ENCODE data around the gene STK17B. TPM values are rescaled to one million over a fixed set of nuclear protein-coding genes. Genes with fewer than 3 reads are reported as not detected.

Gene STK17B
- total RNA-seq, 1 experiment from 2014 or later: 22.1 TPM

DNA sequence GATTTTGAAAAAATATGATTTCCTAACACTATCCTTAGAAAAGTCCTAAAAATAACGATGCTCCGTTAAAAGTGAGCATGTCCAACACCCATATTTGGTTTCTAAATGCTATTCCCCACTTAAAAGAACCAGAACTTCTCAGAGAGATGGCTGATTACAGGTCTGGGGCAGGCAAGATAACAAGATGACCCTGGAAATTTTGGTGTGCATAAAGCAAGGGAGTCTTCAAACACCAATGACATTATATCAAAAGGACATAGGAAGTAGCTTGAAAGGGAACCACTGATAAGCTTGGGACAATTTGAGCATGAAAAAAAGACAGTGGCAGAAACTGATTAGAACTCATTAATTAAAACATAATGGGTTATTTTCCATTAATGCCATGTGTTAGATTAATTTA lies 17.9 kb downstream of the STK17B start:
- no peak overlapping the region for H3K9ac ChIP-seq (ENCODE audit: low read length)
- ATAC-seq (no peak), DNase-seq (no peak)
- H3K4me1 ChIP-seq (ENCODE audit: insufficient read depth, low read length): no peaks in the 10 kb centered on the region
- H3K27ac ChIP-seq (ENCODE audit: low read length): no peak overlapping the region
- H2AFZ ChIP-seq (ENCODE audit: low read length): no peak overlapping the region
- H3K4me3 ChIP-seq (ENCODE audit: low read length): no peak overlapping the region
- H3K79me2 ChIP-seq (ENCODE audit: low read length): peaks cover 10% of the 10 kb centered on the region; the same call in 1 of the 2 replicates
- peaks cover 13% of the 10 kb centered on the region for H3K36me3 ChIP-seq (ENCODE audit: low read depth, low read length)
- CTCF ChIA-PET: no interaction called here
- intact Hi-C loops (cut with micrococcal nuclease): no loop called here
- BruUV-seq (replicated peaks): no TSS peak
- no peaks in the 10 kb centered on the region for H3K9me3 ChIP-seq (ENCODE audit: low read length)
- TF ChIP-seq, protein P1, sequence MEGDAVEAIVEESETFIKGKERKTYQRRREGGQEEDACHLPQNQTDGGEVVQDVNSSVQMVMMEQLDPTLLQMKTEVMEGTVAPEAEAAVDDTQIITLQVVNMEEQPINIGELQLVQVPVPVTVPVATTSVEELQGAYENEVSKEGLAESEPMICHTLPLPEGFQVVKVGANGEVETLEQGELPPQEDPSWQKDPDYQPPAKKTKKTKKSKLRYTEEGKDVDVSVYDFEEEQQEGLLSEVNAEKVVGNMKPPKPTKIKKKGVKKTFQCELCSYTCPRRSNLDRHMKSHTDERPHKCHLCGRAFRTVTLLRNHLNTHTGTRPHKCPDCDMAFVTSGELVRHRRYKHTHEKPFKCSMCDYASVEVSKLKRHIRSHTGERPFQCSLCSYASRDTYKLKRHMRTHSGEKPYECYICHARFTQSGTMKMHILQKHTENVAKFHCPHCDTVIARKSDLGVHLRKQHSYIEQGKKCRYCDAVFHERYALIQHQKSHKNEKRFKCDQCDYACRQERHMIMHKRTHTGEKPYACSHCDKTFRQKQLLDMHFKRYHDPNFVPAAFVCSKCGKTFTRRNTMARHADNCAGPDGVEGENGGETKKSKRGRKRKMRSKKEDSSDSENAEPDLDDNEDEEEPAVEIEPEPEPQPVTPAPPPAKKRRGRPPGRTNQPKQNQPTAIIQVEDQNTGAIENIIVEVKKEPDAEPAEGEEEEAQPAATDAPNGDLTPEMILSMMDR (conservative IDR thresholded peaks at IDR 0.05; ENCODE audit: low read depth, low read length): no peak
- TF ChIP-seq EZH2 (IDR thresholded peaks at IDR 0.05; ENCODE audit: low read length, unreplicated experiment) (no peak), EZH2phosphoT487 (IDR thresholded peaks at IDR 0.05; ENCODE audit: borderline replicate concordance, low read length) (no peak)
- H3K9me2 ChIP-seq (replicated peaks; ENCODE audit: low read length): no peaks in the 10 kb centered on the region
- no peak overlapping the region for H3K4me2 ChIP-seq (ENCODE audit: low read length)
- H4K20me1 ChIP-seq (ENCODE audit: low read length): 0 out of 2 replicates have a peak, but pooled peaks cover 5% of the 10 kb centered on the region
- no peaks in the 10 kb centered on the region for H3K27me3 ChIP-seq (ENCODE audit: low read length)
- POLR2A ChIA-PET (ENCODE audit: unreplicated experiment): no interaction called here
- H3F3A ChIP-seq (ENCODE audit: low read length, unreplicated experiment): no peaks in the 10 kb centered on the region

DNA sequence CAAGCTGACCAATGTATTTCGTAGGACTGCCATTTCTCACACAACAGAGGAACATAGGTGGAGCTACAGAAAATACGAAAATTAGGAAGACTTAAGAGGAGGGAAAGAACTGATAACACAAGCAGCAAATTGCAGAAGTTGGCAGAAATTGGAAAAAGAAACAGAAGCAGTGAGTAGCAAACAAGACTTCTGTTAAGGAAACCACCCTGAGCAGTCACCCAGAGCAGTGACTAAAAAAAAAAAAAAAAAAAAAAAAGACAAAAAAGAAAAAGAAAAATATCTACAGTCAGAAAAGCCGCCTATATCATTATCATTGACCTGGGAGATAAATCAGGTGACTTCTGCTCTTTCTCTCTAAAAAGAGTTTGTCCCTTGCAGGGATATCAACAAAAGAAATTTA lies 21.4 kb downstream of the STK17B start:
- no peaks in the 10 kb centered on the region for H3K9me3 ChIP-seq (ENCODE audit: low read length)
- no peak for ATAC-seq
- H3K27me3 ChIP-seq (ENCODE audit: low read length): no peaks in the 10 kb centered on the region
- no peak overlapping the region for H3K27ac ChIP-seq (ENCODE audit: low read length)
- intact Hi-C loops (cut with micrococcal nuclease): no loop called here
- H3K9me2 ChIP-seq (replicated peaks; ENCODE audit: low read length): no peaks in the 10 kb centered on the region
- H3K4me3 ChIP-seq (ENCODE audit: low read length): no peak overlapping the region
- POLR2A ChIA-PET (ENCODE audit: unreplicated experiment): interaction anchor here (0.6 kb wide), 1 partner anchor 37 kb away, joined by 6 read pairs; no protein-coding TSS in a partner anchor
- no peak overlapping the region for H2AFZ ChIP-seq (ENCODE audit: low read length)
- CTCF ChIA-PET: no interaction called here
- H3K79me2 ChIP-seq (ENCODE audit: low read length): no peaks in the 10 kb centered on the region
- H3K9ac ChIP-seq (ENCODE audit: low read length): no peak overlapping the region
- DNase-seq: no peak
- H3K4me2 ChIP-seq (ENCODE audit: low read length): no peak overlapping the region
- 0 out of 2 replicates have a peak, but pooled peaks cover 5% of the 10 kb centered on the region for H4K20me1 ChIP-seq (ENCODE audit: low read length)
- TF ChIP-seq EZH2 (IDR thresholded peaks at IDR 0.05; ENCODE audit: low read length, unreplicated experiment) (no peak), EZH2phosphoT487 (IDR thresholded peaks at IDR 0.05; ENCODE audit: borderline replicate concordance, low read length) (no peak)
- TF ChIP-seq, protein P1 (conservative IDR thresholded peaks at IDR 0.05; ENCODE audit: low read depth, low read length): no peak
- H3F3A ChIP-seq (ENCODE audit: low read length, unreplicated experiment): no peaks in the 10 kb centered on the region
- H3K36me3 ChIP-seq (ENCODE audit: low read depth, low read length): peaks cover 13% of the 10 kb centered on the region; the same call in 1 of the 2 replicates
- H3K4me1 ChIP-seq (ENCODE audit: insufficient read depth, low read length): peaks cover under 1% of the 10 kb centered on the region
- BruUV-seq (replicated peaks): no TSS peak

DNA sequence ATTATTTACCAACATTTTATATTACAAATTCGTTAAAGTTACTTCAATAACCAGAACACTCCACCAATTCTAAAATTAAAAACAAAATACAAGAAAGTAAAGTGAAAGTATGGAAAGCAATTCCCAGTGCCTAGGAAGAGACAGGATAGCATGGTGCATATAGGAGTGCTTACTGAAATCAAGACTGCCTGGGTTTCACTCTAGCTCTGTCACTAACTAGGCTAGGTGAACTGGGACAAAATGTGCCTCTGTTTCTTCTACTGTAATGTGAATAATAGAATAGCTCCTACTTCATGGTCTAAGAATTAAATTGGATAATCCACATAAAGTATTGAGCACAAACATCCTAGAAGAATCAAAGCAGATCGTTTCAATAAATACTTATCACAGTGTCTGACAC lies 22.6 kb downstream of the STK17B start:
- Histone ChIP-seq H3K79me2 (ENCODE audit: low read length) (no peaks in the 10 kb centered on the region), H3K4me2 (ENCODE audit: low read length) (no peak overlapping the region), H3K27me3 (ENCODE audit: low read length) (no peaks in the 10 kb centered on the region), H3K9me3 (ENCODE audit: low read length) (no peaks in the 10 kb centered on the region), H3F3A (ENCODE audit: low read length, unreplicated experiment) (no peaks in the 10 kb centered on the region), H4K20me1 (ENCODE audit: low read length) (0 out of 2 replicates have a peak, but pooled peaks cover 5% of the 10 kb centered on the region), H3K9ac (ENCODE audit: low read length) (no peak overlapping the region), H3K4me3 (ENCODE audit: low read length) (no peak overlapping the region), H3K27ac (ENCODE audit: low read length) (no peak overlapping the region), H3K9me2 (replicated peaks; ENCODE audit: low read length) (no peaks in the 10 kb centered on the region), H2AFZ (ENCODE audit: low read length) (no peak overlapping the region), H3K36me3 (ENCODE audit: low read depth, low read length) (peaks cover 9% of the 10 kb centered on the region; the same call in 1 of the 2 replicates), H3K4me1 (ENCODE audit: insufficient read depth, low read length) (peaks cover 9% of the 10 kb centered on the region)
- no TSS peak for BruUV-seq (replicated peaks)
- TF ChIP-seq EZH2phosphoT487 (IDR thresholded peaks at IDR 0.05; ENCODE audit: borderline replicate concordance, low read length) (no peak), EZH2 (IDR thresholded peaks at IDR 0.05; ENCODE audit: low read length, unreplicated experiment) (no peak)
- TF ChIP-seq, protein P1 (conservative IDR thresholded peaks at IDR 0.05; ENCODE audit: low read depth, low read length): no peak
- ChIA-PET CTCF (no interaction called here), POLR2A (ENCODE audit: unreplicated experiment) (no interaction called here)
- ATAC-seq (no peak), DNase-seq (no peak)
- intact Hi-C loops (cut with micrococcal nuclease): no loop called here
